CD4-positive, alpha-beta T cell treated with Interleukin-2 at 100 ng/mL for 4 hours (primary cell): ENCODE measurements around the gene MRTFB.
A peak's percentile ranks its signal among the peaks of the same experiment; 100 is the strongest.
"Not testable (repeated sequence)": the region's sequence is repeated elsewhere in the genome, so short reads cannot be mapped to it uniquely, and the experiment has no call there.

Source experiments
- DNase-seq: peaks from one replicate; pipeline ENCODE4 v3.0.0-alpha.2; 2020; ENCODE audit warnings: low spot score

Gene MRTFB, protein sequence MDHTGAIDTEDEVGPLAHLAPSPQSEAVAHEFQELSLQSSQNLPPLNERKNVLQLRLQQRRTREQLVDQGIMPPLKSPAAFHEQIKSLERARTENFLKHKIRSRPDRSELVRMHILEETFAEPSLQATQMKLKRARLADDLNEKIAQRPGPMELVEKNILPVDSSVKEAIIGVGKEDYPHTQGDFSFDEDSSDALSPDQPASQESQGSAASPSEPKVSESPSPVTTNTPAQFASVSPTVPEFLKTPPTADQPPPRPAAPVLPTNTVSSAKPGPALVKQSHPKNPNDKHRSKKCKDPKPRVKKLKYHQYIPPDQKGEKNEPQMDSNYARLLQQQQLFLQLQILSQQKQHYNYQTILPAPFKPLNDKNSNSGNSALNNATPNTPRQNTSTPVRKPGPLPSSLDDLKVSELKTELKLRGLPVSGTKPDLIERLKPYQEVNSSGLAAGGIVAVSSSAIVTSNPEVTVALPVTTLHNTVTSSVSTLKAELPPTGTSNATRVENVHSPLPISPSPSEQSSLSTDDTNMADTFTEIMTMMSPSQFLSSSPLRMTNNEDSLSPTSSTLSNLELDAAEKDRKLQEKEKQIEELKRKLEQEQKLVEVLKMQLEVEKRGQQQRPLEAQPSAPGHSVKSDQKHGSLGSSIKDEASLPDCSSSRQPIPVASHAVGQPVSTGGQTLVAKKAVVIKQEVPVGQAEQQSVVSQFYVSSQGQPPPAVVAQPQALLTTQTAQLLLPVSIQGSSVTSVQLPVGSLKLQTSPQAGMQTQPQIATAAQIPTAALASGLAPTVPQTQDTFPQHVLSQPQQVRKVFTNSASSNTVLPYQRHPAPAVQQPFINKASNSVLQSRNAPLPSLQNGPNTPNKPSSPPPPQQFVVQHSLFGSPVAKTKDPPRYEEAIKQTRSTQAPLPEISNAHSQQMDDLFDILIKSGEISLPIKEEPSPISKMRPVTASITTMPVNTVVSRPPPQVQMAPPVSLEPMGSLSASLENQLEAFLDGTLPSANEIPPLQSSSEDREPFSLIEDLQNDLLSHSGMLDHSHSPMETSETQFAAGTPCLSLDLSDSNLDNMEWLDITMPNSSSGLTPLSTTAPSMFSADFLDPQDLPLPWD

GRCh38 chr16:14070877-14071575, at the start of gene MRTFB:
TSS of gene MRTFB (plus strand) at chr16:14071319. CDS start at chr16:14140607, 69,288 bp downstream.
- peak; percentile 74 for DNase-seq

GRCh38 chr16:14023526-14023925, 47.6 kb upstream of the MRTFB start:
- DNase-seq = not testable (repeated sequence)

DNA sequence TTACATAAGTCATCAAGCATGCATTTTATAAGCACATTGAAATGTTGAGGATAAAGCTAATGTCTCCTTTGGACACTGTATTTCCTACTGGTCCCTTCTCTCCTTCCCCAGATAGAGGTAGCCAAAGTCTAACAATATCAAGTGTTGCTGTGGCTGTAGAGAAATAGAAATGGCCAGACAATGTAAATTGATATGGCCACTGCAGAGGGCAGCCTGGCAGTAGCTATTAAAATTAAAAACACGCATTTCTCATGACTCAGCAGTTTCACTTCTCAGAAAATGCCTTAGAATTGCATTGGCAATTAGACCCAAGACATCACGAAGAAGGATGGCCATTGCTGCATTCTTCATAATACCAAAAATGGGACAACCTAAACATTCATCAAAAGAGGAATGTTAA, 46.8 kb upstream of the MRTFB start:
- no peak for DNase-seq

DNA sequence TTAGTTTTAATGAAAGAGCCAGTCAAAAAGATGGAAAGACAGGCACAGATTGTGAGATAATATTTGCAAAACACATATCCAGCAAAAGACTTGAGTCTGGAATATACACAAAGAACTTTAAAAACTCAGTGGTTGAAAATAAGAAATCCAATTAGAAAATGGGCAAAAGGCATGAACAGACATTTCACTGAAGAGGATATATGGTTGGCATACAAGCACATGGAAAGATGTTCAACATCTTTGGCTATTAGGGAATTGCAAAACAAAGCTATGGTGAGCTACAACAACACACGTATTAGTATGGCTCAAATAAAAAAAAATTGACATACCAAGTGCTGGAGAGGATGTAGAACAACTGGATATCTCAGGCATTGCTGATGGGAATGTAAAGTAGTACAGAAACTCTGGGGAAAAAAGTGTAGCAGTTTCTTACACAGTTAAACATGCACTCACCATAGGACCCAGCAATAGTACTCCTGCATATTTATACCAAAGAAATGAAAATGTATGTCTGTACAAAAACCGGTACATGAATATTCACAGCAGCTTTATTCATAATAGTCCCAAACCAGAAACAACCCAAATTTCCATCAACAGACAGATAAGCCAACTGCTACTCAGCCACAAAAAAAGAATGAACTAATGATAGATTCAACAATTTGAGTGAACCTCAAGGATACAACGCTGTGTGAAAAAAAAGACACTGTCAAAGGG, 44.4 kb upstream of the MRTFB start:
- DNase-seq = no peak

DNA sequence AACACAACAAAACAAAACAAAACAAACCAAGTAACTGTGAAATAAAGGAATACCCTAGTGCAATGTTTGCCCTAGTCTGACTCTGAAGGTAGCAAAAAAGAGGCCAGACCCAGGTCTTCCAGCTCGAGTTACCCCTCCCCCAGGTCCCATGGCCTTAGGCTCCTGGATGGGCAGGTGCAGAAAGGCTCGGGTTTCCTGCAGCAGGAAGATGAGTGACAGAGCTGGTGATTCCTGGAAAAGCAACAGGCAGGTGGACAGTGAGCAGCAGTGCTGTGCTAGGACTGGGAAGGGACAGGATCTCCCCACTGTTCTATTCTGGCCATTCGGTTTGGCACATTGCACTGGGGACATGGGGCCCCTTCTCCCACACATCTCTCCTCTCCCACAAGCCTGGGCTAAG, 42.9 kb upstream of the MRTFB start:
- DNase-seq = no peak

GRCh38 chr16:14029658-14030057, 41.5 kb upstream of the MRTFB start:
- no peak for DNase-seq

DNA sequence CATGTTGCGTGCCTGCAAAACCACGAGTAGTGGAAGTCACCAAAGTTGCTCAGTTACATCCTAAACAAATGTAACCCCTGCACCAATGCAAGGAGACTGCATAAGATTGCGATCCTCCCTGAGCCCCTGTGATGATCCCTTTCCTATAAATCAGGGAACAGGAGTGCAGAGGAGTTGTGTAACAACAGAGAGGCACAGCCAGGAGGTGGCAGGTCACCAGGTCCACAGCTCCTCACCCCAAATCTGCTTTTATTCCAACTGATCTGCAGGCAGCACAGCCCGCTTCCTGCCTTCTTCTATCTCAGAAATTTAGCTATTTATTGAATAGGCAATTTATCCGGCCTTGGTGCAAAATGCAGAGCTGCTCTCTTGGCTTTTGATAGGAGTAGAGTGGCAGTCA, 36.0 kb upstream of the MRTFB start:
- no peak for DNase-seq

DNA sequence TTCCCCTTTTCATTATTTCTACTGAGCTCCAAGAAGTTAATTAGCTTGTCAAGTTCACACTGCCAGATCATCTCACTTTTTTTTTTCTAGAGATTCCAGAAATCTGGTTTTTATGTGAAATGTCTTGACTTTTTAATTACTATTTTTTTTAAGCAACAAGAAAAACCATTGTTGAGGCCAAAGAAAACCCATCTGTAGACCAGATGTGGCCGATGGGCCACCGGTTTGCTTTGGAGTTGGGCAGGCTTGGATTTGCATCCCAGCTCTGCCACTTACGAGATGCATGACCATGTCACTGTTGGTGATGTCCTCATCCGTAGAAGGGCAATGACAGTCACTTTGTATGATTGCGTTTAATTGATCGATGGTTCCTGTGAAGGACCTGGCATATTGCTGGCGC, 34.2 kb upstream of the MRTFB start:
- no peak for DNase-seq

- no peak for DNase-seq
Observed at GRCh38 chr16:14037960-14038359, 33.2 kb upstream of the MRTFB start.

DNA sequence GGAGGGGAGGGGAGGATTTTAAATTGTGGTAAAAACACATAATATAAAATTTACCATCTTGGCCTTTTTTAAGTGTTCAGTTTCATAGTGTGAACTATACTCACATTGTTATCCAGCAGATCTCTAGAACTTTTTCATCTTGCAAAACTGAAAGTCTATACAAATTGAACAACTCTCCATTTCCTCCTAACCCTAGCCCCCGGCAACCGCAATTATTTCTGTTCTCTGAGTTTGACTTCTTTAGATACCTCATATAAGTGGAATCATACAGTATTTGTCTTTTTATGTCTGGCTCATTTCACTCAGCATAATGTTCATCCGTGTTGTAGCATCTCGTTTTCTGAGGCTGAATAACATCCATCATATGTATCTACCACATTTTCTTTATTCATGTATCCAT, 30.0 kb upstream of the MRTFB start:
- no peak for DNase-seq

DNA sequence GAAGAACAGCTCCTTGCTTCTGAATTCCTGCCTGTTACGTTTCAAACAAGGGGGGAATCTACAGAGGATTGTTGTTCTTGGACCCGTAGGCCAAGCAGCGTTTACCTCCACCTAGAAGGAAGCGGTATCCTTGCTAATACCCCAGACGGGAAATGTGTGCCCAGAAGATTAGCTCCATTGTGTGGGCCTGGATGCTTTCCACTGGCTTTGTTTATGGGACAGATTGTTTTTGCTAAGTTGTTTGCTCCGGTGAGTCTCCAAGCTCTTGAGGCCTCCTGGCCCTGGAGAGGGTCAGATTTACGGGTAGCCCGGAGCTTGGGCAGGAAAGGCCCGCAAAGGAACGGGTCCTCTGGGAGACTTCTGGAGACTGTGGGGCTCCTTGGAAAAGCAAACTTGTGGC, 28.4 kb upstream of the MRTFB start:
- DNase-seq = no peak

- no peak for DNase-seq
Observed at GRCh38 chr16:14043278-14043677, 27.8 kb upstream of the MRTFB start.

GRCh38 chr16:14043793-14044192, 27.3 kb upstream of the MRTFB start:
- DNase-seq = no peak

GRCh38 chr16:14047121-14047859, 23.8 kb upstream of the MRTFB start:
- DNase-seq = not testable (repeated sequence)

- no peak for DNase-seq
Observed at GRCh38 chr16:14050291-14051027, 20.7 kb upstream of the MRTFB start.

- no peak for DNase-seq
Observed at GRCh38 chr16:14051103-14051729, 19.9 kb upstream of the MRTFB start.

DNA sequence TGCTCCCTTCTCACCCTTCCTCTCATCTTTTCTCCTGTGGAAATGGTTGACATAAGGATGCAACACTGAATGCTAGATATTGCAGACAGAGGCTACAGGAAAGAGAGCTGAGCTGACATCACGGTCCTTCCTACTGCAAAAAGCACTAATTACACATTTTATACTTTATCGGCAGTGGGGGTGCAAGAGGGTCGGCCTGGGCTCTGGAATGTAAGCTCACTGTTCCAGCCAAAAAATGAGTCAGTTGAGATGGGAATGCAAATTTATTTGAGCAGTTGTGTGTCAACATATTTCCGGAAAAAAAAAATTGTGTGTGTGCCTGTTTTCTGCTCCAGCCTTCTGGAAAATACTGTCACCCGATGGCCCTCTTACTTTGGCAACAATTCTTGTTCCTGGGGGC, 14.1 kb upstream of the MRTFB start:
- no peak for DNase-seq

DNA sequence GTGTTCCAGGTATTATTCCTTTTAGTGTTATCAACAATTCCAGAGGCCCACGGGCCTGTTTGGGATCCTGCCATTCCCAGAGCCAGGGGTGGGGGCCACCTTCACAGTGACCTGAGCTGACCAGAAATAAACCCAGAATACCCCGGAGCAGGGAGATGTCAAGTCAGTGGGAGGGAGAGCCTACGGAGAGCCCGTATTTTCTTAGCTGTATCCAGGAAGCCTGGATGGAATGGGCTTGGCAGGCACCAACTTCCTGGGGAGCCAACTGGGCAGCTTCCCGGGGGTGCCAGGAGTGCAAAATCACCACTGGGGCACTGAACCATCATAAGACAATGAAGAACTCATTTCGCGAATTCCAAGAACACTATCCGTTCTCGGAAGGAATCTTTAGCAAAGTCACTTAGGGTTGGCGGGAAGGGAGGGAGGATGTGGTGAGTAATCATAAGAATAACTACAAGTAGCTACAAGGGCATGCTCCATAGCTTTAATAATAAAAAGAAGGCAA, 13.2 kb upstream of the MRTFB start:
- DNase-seq = no peak

DNA sequence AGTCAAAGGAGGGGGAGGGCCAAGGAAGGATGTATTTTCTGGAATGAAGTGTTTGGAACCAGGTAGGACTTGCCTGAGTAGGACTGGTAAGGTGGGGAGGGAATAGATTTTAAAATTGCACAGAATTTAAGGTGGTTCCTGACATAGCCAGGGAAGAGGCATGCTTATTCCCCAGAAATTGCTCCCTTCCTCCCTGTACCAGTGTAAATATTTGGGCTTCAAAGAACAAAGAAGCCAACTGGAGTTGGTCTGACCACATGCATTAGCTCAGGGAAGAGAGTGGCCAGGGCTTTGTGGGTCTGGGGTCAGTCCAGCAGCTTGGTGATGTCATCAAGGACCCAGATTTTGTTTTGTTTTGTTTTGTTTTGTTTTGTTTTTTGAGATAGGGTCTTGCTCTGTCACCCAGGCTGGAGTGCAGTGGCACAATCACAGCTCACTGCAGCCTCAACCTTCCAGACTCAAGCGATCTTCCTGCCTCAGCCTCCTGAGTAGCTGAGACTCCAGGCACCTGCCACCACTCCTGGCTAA, 9.3 kb upstream of the MRTFB start:
- no peak for DNase-seq
